ENCODE measurements around the gene SPINT2. TPM values are rescaled to one million over a fixed set of nuclear protein-coding genes. Genes with fewer than 3 reads are reported as not detected.
A peak's percentile ranks its signal among the peaks of the same experiment; 100 is the strongest.

SPINT2 gene
- total and polyA plus RNA-seq, 11 donors: 3.5 to 27.7 (median 14.6) TPM

DNA sequence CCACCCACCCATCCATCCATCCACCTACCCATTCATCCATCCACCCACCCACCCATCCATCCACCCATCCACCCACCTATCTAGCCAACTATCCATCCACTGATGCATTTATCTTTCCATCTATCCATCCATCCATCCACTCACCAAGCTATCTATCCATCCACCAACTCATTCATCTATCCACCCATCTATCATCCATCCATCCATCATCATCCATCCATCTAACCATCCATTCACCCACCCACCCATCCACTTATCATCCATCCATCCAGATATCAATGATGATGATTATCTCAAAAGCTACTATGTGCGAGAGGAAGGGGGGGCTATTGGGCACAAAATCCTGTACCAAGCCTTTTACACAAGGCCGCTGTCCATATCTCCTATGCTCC, 45.9 kb downstream of the SPINT2 start:
- Histone ChIP-seq H3K4me3 (no peak overlapping the region), H3K36me3 (peaks cover 0 to 41% (median 29%) of the 10 kb centered on the region in 9 donors), H3K27me3 (no peaks in the 10 kb centered on the region), H3K9me3 (no peaks in the 10 kb centered on the region), H3K27ac (no peak overlapping the region), H3K4me1 (peaks cover 0 to 24% (median 4%) of the 10 kb centered on the region in 12 donors)
- TF ChIP-seq, protein P1, sequence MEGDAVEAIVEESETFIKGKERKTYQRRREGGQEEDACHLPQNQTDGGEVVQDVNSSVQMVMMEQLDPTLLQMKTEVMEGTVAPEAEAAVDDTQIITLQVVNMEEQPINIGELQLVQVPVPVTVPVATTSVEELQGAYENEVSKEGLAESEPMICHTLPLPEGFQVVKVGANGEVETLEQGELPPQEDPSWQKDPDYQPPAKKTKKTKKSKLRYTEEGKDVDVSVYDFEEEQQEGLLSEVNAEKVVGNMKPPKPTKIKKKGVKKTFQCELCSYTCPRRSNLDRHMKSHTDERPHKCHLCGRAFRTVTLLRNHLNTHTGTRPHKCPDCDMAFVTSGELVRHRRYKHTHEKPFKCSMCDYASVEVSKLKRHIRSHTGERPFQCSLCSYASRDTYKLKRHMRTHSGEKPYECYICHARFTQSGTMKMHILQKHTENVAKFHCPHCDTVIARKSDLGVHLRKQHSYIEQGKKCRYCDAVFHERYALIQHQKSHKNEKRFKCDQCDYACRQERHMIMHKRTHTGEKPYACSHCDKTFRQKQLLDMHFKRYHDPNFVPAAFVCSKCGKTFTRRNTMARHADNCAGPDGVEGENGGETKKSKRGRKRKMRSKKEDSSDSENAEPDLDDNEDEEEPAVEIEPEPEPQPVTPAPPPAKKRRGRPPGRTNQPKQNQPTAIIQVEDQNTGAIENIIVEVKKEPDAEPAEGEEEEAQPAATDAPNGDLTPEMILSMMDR (IDR thresholded peaks at IDR 0.05): no peak
- TF ChIP-seq POLR2A (IDR thresholded peaks at IDR 0.05): no peak
- 75 to 100% (median 98%) methylated on average over 2 of the region's 2 CpGs for WGBS, 4 donors
- intact Hi-C loops (cut with DNase I): loop anchor here in 1 of 10 donors (5.0 kb wide), 1 partner anchor 33 kb away; no protein-coding TSS in a partner anchor
- ATAC-seq: no peak
- no peak for DNase-seq

DNA sequence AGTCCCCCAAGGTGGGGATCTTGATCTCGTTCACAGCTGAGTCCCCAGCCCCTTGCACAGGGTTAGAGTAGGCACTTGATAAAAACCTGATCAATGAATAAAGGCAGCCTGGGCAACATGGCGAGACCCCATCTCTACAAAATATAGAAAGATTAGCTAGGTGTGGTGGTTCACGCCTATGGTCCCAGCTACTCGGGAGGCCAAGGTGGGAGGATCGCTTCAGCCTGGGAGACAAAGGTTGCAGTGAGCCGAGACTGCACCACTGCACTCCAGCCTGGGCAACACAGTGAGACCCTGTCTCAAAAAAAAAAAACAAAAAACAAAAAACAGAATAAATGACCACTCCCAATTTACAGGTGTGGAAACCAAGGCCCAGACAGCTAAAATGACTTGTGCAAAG, 46.6 kb downstream of the SPINT2 start:
- Histone ChIP-seq H3K36me3 (peaks cover 0 to 35% (median 29%) of the 10 kb centered on the region in 9 donors), H3K4me1 (peaks cover 0 to 27% (median 5%) of the 10 kb centered on the region in 12 donors), H3K27me3 (no peaks in the 10 kb centered on the region), H3K4me3 (no peak overlapping the region), H3K9me3 (no peaks in the 10 kb centered on the region), H3K27ac (no peak overlapping the region)
- intact Hi-C loops (cut with DNase I): loop anchor here in 1 of 10 donors (5.0 kb wide), 1 partner anchor 34 kb away; no protein-coding TSS in a partner anchor
- no peak for DNase-seq
- TF ChIP-seq, protein P1 (IDR thresholded peaks at IDR 0.05): no peak
- no peak for TF ChIP-seq POLR2A (IDR thresholded peaks at IDR 0.05)
- no peak for ATAC-seq
- 89 to 98% (median 95%) methylated on average over 6 of the region's 6 CpGs for WGBS, 4 donors

DNA sequence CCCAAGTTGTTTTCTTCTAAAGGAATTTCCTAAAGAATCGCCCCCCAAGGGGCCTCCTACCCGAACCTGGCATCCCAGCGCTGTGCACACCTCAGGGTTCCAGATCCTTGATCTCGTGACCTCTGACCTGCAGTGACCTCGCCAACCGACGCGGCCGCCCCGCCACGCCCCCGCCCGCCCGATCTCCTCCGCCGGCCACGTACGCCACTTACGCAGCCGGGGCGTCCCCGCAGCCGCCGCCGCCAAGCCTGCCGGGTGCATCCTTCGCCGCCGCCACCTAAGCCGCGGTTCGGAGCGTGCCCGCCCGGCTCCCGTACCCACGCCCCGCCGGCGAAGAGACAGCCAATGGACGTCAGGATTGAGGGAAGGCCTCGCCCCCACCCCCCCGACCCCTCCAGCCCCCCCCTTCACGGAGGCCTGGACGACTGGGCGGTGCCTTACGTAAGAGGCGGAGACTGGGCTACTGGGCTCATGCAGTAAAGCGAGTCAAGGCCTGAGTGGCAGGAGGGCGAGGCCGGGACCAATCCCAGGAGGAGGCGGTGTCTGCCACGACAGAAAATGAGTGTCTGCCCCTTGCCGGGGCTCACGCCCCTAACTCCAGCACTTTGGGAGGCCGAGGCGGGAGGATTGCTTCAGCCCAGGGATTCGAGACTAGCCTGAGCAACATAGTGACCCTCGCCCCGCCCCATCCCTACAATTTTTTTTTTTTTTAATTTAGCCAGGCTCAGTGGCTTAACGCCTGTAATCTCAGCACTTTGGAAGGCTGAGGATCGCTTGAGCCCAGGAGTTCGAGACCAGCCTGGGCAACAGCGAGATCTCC, 51.5 kb downstream of the SPINT2 start, which contains the start of gene YIF1B:
Gene YIF1B (minus strand): TSS at position 291 of the 820 bp plus-strand sequence. CDS start 30 bp downstream, at position 261.
- Histone ChIP-seq H3K9me3 (no peaks in the 10 kb centered on the region), H3K36me3 (no peaks in the 10 kb centered on the region), H3K4me3 (peak within 1 kb of the TSS; percentile 36 to 80 (median 68)), H3K27ac (peak within 1 kb of the TSS; percentile 49 to 94 (median 87)), H3K27me3 (no peaks in the 10 kb centered on the region), H3K4me1 (peaks cover 0 to 69% (median 34%) of the 10 kb centered on the region in 12 donors)
- WGBS, 4 donors: 1 to 3% (median 1%) methylated on average over 28 to 64 of the region's 64 CpGs
- peak; percentile 96 to 99 (median 98) for DNase-seq
- peak; percentile 95 to 97 (median 96) for ATAC-seq
- peak in 1 of 2 donors; percentile 24 for TF ChIP-seq POLR2A (IDR thresholded peaks at IDR 0.05)
- TF ChIP-seq, protein P1 (IDR thresholded peaks at IDR 0.05): peak in 1 of 12 donors; percentile 17
- intact Hi-C loops (cut with DNase I): loop anchor here in 6 of 10 donors (1.0 to 5.0 kb wide), 8 partner anchors 19 to 69 kb away; partner anchors contain the start of genes CATSPERG (in 1 of the 6), PPP1R14A (in 1 of the 6) and PSMD8 (in 1 of the 6)
